GM18498 (cell line): ENCODE results near the gene TPP2.
A peak's percentile ranks its signal among the peaks of the same experiment; 100 is the strongest.

Experiments used
- ATAC-seq: cut with Tn5 transposase; IDR thresholded peaks from one replicate; pipeline ENCODE4 v1.9.1; 2021; ENCODE audit warnings: mild to moderate bottlenecking, moderate library complexity; ENCODE audit not compliant: unreplicated experiment

TPP2 gene

GRCh38 chr13:102651892-102652291 is 55.1 kb downstream of the TPP2 start:
- no peak for ATAC-seq

- ATAC-seq = no peak
Observed at GRCh38 chr13:102654756-102655155, 58.0 kb downstream of the TPP2 start.

GRCh38 chr13:102657630-102658029 is 60.8 kb downstream of the TPP2 start:
- ATAC-seq = no peak

GRCh38 chr13:102658660-102659059 is 61.9 kb downstream of the TPP2 start:
- ATAC-seq = no peak

GRCh38 chr13:102659168-102659713 is 62.5 kb downstream of the TPP2 start:
- no peak for ATAC-seq

GRCh38 chr13:102667023-102667422 is 70.2 kb downstream of the TPP2 start:
- ATAC-seq = no peak

GRCh38 chr13:102667911-102668310 is 71.1 kb downstream of the TPP2 start:
- no peak for ATAC-seq

GRCh38 chr13:102670130-102670529 is 73.3 kb downstream of the TPP2 start:
- ATAC-seq = no peak

- no peak for ATAC-seq
Observed at GRCh38 chr13:102675115-102675514, 78.3 kb downstream of the TPP2 start.

GRCh38 chr13:102677122-102677521 is 80.3 kb downstream of the TPP2 start:
- no peak for ATAC-seq

- ATAC-seq = no peak
Observed at GRCh38 chr13:102678339-102679107, 81.7 kb downstream of the TPP2 start.

GRCh38 chr13:102679449-102680132 is 82.8 kb downstream of the TPP2 start:
- ATAC-seq = no peak

- ATAC-seq = peak; percentile 23
Observed at GRCh38 chr13:102680133-102680717, 83.4 kb downstream of the TPP2 start.

GRCh38 chr13:102680842-102681740 is 84.3 kb downstream of the TPP2 start:
- ATAC-seq = peak; percentile 50

- no peak for ATAC-seq
Observed at GRCh38 chr13:102682211-102682610, 85.4 kb downstream of the TPP2 start.

GRCh38 chr13:102682727-102683126 is 85.9 kb downstream of the TPP2 start:
- ATAC-seq = no peak

- no peak for ATAC-seq
Observed at GRCh38 chr13:102683637-102684036, 86.9 kb downstream of the TPP2 start.

- ATAC-seq = no peak
Observed at GRCh38 chr13:102686024-102686423, 89.2 kb downstream of the TPP2 start.

- no peak for ATAC-seq
Observed at GRCh38 chr13:102687520-102687919, 90.7 kb downstream of the TPP2 start.

- no peak for ATAC-seq
Observed at GRCh38 chr13:102688306-102688973, 91.7 kb downstream of the TPP2 start.
